ENCODE data around the gene MPC2. TPM values are rescaled to one million over a fixed set of nuclear protein-coding genes. Genes with fewer than 3 reads are reported as not detected.

Gene MPC2
- total RNA-seq, 1 experiment from 2014 or later = 49.9 TPM

- Histone ChIP-seq H3K4me2 (ENCODE audit: low read length) (no peak overlapping the region), H3K4me1 (ENCODE audit: control insufficient read depth in 1 of 2, insufficient read depth in 2 of 2, low read length in 2 of 2) (no peaks in the 10 kb centered on the region), H3K79me2 (ENCODE audit: insufficient read depth, low read length) (no peaks in the 10 kb centered on the region), H2AFZ (ENCODE audit: low read depth, low read length, poor library complexity, severe bottlenecking) (no peak overlapping the region), H3K27ac (ENCODE audit: low read depth, low read length) (no peak overlapping the region), H3K9ac (ENCODE audit: low read length) (no peak overlapping the region), H3K9me3 (ENCODE audit: control insufficient read depth in 1 of 2, insufficient read depth in 1 of 2, low read depth in 1 of 2, low read length in 2 of 2) (no peaks in the 10 kb centered on the region), H3K4me3 (replicated peaks in 1 of 2; ENCODE audit: low read depth in 1 of 2, low read length in 2 of 2) (no peak overlapping the region), H3K27me3 (ENCODE audit: insufficient read depth, low read length) (no peaks in the 10 kb centered on the region), H3K9me2 (ENCODE audit: insufficient read depth) (no peaks in the 10 kb centered on the region), H3K36me3 (ENCODE audit: control insufficient read depth in 1 of 2, insufficient read depth in 2 of 2, low read length in 2 of 2) (no peaks in the 10 kb centered on the region), H4K20me1 (ENCODE audit: insufficient read depth) (no peaks in the 10 kb centered on the region)
- ChIA-PET POLR2A (no interaction called here), CTCF (no interaction called here), RAD21 (ENCODE audit: low non-redundant PET in 1 of 2, low total read pairs in 2 of 2, uncharacterized antibody in 2 of 2, unreplicated experiment in 2 of 2) (no interaction called here)
- no peak for DNase-seq (ENCODE audit: low read depth, low spot score)
- ATAC-seq = no peak
- no peak for TF ChIP-seq CBX3 (IDR thresholded peaks at IDR 0.05; ENCODE audit: low read depth)
- TF ChIP-seq, protein P1, sequence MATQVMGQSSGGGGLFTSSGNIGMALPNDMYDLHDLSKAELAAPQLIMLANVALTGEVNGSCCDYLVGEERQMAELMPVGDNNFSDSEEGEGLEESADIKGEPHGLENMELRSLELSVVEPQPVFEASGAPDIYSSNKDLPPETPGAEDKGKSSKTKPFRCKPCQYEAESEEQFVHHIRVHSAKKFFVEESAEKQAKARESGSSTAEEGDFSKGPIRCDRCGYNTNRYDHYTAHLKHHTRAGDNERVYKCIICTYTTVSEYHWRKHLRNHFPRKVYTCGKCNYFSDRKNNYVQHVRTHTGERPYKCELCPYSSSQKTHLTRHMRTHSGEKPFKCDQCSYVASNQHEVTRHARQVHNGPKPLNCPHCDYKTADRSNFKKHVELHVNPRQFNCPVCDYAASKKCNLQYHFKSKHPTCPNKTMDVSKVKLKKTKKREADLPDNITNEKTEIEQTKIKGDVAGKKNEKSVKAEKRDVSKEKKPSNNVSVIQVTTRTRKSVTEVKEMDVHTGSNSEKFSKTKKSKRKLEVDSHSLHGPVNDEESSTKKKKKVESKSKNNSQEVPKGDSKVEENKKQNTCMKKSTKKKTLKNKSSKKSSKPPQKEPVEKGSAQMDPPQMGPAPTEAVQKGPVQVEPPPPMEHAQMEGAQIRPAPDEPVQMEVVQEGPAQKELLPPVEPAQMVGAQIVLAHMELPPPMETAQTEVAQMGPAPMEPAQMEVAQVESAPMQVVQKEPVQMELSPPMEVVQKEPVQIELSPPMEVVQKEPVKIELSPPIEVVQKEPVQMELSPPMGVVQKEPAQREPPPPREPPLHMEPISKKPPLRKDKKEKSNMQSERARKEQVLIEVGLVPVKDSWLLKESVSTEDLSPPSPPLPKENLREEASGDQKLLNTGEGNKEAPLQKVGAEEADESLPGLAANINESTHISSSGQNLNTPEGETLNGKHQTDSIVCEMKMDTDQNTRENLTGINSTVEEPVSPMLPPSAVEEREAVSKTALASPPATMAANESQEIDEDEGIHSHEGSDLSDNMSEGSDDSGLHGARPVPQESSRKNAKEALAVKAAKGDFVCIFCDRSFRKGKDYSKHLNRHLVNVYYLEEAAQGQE (IDR thresholded peaks at IDR 0.05; ENCODE audit: low read depth) = no peak
- no peak for TF ChIP-seq ZFX (IDR thresholded peaks at IDR 0.05)
- BruUV-seq (replicated peaks) = no TSS peak
- intact Hi-C loops (cut with micrococcal nuclease) = no loop called here
Measured at GRCh38 chr1:167904652-167905130, 32.2 kb downstream of the MPC2 start.

GRCh38 chr1:167900907-167901306 is 36.0 kb downstream of the MPC2 start:
- Histone ChIP-seq H3K36me3 (ENCODE audit: control insufficient read depth in 1 of 2, insufficient read depth in 2 of 2, low read length in 2 of 2) (no peaks in the 10 kb centered on the region), H3K27ac (ENCODE audit: low read depth, low read length) (no peak overlapping the region), H3K4me1 (ENCODE audit: control insufficient read depth in 1 of 2, insufficient read depth in 2 of 2, low read length in 2 of 2) (no peaks in the 10 kb centered on the region), H4K20me1 (ENCODE audit: insufficient read depth) (no peaks in the 10 kb centered on the region), H3K4me2 (ENCODE audit: low read length) (no peak overlapping the region), H3K9me2 (ENCODE audit: insufficient read depth) (no peaks in the 10 kb centered on the region), H3K9ac (ENCODE audit: low read length) (no peak overlapping the region), H3K9me3 (ENCODE audit: control insufficient read depth in 1 of 2, insufficient read depth in 1 of 2, low read depth in 1 of 2, low read length in 2 of 2) (no peaks in the 10 kb centered on the region), H3K79me2 (ENCODE audit: insufficient read depth, low read length) (no peaks in the 10 kb centered on the region), H3K27me3 (ENCODE audit: insufficient read depth, low read length) (no peaks in the 10 kb centered on the region), H3K4me3 (replicated peaks in 1 of 2; ENCODE audit: low read depth in 1 of 2, low read length in 2 of 2) (no peak overlapping the region), H2AFZ (ENCODE audit: low read depth, low read length, poor library complexity, severe bottlenecking) (no peak overlapping the region)
- intact Hi-C loops (cut with micrococcal nuclease) = no loop called here
- DNase-seq (ENCODE audit: low read depth, low spot score) (no peak), ATAC-seq (no peak)
- POLR2A ChIA-PET = no interaction called here
- BruUV-seq (replicated peaks) = no TSS peak
- CTCF ChIA-PET = no interaction called here
- RAD21 ChIA-PET (ENCODE audit: low non-redundant PET in 1 of 2, low total read pairs in 2 of 2, uncharacterized antibody in 2 of 2, unreplicated experiment in 2 of 2) = no interaction called here
- TF ChIP-seq JUND (IDR thresholded peaks at IDR 0.05) (no peak), CBX3 (IDR thresholded peaks at IDR 0.05; ENCODE audit: low read depth) (no peak), POLR2A (IDR thresholded peaks at IDR 0.05; ENCODE audit: borderline replicate concordance, extremely low read depth, insufficient read depth, insufficient read length) (no peak), ZBTB33 (IDR thresholded peaks at IDR 0.05; ENCODE audit: extremely low read depth, insufficient replicate concordance, low read length) (no peak), SIN3A (IDR thresholded peaks at IDR 0.05; ENCODE audit: low read depth) (no peak), POLR2AphosphoS5 (IDR thresholded peaks at IDR 0.05; ENCODE audit: low read depth, low read length) (no peak), ZNF274 (IDR thresholded peaks at IDR 0.05; ENCODE audit: low read depth, low read length) (no peak), ZFX (IDR thresholded peaks at IDR 0.05) (no peak), EGR1 (IDR thresholded peaks at IDR 0.05; ENCODE audit: low read depth) (no peak)
- TF ChIP-seq, protein P2, sequence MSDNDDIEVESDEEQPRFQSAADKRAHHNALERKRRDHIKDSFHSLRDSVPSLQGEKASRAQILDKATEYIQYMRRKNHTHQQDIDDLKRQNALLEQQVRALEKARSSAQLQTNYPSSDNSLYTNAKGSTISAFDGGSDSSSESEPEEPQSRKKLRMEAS (IDR thresholded peaks at IDR 0.05) = no peak
- TF ChIP-seq, protein P1 (IDR thresholded peaks at IDR 0.05; ENCODE audit: low read depth) = no peak

Data from HCT116 (cell line).